GM12865 (cell line): ENCODE measurements around the gene SLC24A3.

Experiments used
- DNase-seq: peaks from one replicate; pipeline ENCODE4 v3.0.0; 2010; ENCODE audit warnings: low read depth
- H3K4me3 ChIP-seq: 2 replicates; pipeline ENCODE4 v1.5.1; 2011; ENCODE audit warnings: mild to moderate bottlenecking, low read depth, low read length, control low read depth
- CTCF ChIP-seq: IDR thresholded peaks from 2 replicates; pipeline ENCODE4 v1.5.1; 2011; ENCODE audit warnings: low read length, control low read depth, low read depth, inconsistent platforms; ENCODE audit not compliant: insufficient read depth; ENCODE audit errors: missing control alignments

The SLC24A3 gene

GRCh38 chr20:19660808-19661378 lies 448.5 kb downstream of the SLC24A3 start:
- no peak for DNase-seq
- no peak overlapping the region for H3K4me3 ChIP-seq
- TF ChIP-seq CTCF, result no peak

GRCh38 chr20:19661717-19662636 lies 449.5 kb downstream of the SLC24A3 start:
- TF ChIP-seq CTCF, result peak; percentile 97
- peak; percentile 78 for DNase-seq
- no peak overlapping the region for H3K4me3 ChIP-seq

- no peak for DNase-seq
- no peak for TF ChIP-seq CTCF
- H3K4me3 ChIP-seq, result no peak overlapping the region
Observed at GRCh38 chr20:19662637-19662995, 450.2 kb downstream of the SLC24A3 start.

- TF ChIP-seq CTCF, result no peak
- no peak for DNase-seq
- H3K4me3 ChIP-seq, result no peak overlapping the region
Observed at GRCh38 chr20:19668418-19668817, 456.0 kb downstream of the SLC24A3 start.

GRCh38 chr20:19670829-19671228 lies 458.4 kb downstream of the SLC24A3 start:
- no peak overlapping the region for H3K4me3 ChIP-seq
- DNase-seq, result no peak
- TF ChIP-seq CTCF, result no peak

- no peak for TF ChIP-seq CTCF
- DNase-seq, result no peak
- no peak overlapping the region for H3K4me3 ChIP-seq
Observed at GRCh38 chr20:19671374-19671773, 458.9 kb downstream of the SLC24A3 start.
